Hippocampal formation (tissue), 2 donors: ENCODE data around the gene RTTN.
"Not testable (repeated sequence)": the region's sequence is repeated elsewhere in the genome, so short reads cannot be mapped to it uniquely, and the experiment has no call there.

Experiments used
- DNase-seq, 2 donors: peaks; one replicate each; lab custom pipeline; 2025; lab: John Stamatoyannopoulos, UW

Gene RTTN

DNA sequence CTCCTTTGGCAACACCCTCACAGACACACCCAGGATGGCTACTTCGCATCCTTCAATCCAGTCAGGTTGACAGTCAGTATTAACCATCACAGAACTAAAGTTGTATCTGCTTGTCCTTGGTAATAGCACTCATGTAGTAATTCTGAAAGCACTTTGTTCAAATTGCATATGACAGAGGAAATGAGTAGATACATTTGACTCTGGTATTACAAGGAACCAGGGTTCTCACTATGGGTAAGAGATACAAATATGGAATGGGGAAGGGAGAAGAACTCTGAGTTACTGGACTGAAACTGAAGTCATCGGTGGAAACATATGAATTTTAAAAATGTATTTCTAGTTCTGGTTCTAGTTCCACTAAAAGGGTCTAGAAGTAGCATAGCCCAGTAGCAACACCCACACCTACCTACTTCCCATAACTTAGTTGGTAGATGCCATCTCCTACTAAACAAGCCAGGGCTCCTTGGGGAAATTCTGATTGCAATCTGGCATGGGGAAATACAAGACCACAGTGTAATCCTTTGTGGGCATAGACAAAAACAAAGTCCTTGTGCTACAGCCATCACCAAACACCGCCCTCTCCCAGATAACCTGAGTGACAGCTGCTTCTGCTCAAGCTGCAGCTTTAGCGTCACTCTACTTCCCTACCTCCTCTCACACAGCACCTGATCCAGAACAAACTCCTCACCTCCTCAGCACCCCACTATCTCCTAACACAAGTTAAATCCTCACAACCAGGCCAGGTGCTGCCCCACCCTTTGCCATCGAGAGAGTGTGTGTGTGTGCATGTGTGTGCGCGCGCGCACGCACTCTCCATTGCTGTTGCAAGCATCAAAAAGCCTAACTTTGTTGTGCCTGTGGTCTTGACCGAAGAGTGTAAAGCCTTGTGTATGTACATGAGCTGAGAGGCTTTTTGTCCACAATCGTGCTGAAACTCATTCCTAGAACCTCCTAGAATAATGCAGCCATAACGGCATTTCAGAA lies 226.5 kb downstream of the RTTN start:
- no peak for DNase-seq

DNA sequence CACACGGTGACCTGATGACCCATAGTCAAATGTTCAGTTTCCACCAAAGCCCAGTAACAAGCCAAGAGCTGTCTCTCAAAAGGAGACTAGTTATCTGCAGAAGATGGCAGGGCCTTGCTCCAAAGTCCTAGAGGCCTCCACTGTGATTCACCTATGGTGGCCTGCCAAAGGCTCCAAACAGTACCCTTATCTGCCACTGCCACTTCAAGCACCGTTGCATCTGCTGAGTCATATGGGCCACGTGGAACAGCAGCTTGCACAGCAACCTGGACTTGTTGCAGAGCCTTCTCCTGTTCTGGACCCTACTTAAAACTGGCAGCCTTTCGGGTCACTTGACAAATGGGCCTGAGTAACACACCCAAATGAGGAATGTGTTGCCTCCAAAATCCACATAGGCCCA lies 230.2 kb downstream of the RTTN start:
- not testable (repeated sequence) for DNase-seq

DNA sequence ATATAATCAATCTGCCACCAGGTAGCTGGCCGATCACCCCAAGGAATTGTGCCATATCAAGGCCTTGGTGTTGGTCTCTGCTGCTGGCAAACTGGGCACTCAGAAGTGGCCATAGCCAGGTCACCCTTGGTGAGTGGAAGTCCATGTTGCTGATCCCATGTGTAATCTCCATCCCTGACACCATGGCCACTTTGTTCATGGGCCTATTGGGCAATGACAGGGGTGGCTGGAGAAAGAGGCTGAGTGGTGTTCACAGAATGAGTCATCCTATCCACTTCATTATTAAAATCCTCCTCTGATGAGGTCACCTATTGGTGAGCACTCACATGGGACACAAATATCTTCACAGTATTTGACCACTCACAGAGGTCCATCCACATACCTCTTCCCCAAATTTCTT lies 231.1 kb downstream of the RTTN start:
- no peak for DNase-seq

DNA sequence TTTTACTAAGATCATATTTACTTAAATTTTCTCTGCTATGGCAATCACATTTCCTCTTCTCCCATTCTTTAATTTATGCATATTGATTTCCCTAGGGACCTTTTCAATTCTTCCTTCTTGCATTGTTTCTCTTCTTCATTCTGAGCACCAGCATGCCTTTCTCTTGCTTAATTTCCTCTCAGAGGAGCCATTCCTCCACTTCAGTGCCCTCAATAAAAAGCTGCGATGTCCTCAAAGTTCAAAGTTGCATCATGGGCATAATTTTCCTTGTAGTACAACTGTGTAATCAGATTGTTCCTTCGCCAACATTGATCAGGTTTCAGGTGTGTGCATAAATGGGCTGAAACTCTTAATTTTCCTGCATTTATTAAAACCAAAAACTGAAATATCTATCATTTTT lies 236.0 kb downstream of the RTTN start:
- no peak for DNase-seq

DNA sequence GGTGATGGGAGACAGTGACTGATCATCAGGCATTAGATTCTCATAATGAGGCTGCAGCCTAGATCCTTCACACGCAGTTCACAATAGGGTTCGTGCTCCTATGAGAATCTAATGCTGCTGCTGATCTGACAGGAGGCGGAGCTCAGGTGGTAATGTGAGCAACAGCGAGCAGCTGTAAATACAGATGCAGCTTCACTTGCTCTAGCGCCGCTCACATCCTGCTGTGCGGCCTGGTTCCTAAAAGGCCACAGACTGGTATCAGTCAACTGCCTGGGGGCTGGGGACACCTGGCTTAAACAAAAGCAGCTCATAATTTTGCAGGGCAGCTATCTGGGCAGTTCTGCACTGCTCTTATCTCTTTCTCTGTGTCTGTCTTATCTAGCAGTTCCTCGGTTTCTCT lies 237.4 kb downstream of the RTTN start:
- DNase-seq, result no peak

DNA sequence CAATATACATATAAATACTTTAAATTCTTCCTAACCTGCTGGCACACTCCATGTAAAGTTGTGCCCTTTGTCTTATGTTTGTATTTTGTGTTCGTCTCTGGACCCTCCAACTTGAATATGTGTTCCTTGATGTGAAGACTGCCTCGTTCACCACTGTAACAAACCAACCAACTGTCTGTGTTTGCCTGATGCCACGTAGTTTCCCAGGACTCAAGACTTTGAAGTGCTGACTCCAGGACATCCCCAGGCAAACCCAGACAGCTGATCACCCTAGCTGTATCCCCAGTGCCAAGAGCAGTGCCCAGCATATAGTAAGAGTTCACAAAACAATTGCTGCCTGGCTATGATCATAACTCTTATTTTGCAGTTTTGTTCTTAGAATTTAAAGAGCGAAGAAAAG lies 242.3 kb downstream of the RTTN start:
- no peak for DNase-seq

DNA sequence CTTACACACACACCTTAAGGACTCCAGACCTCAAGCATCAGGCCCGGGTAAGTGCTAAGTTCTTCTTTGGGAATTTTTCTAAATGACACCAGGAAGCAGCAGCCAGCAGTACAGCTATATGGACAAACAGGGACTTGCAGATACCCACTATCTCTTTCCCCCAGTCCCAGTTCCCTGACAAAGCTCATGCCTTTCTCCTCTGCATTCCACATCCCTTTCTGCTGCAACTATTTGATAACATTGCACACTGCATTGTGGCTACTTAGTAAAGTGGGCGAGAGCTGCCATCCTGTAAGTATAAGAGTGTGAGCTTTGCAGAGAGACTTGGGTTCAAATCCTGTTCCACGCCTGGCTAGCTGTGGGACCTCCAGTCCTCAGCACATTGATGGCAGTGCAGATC lies 243.8 kb downstream of the RTTN start:
- DNase-seq, result no peak

DNA sequence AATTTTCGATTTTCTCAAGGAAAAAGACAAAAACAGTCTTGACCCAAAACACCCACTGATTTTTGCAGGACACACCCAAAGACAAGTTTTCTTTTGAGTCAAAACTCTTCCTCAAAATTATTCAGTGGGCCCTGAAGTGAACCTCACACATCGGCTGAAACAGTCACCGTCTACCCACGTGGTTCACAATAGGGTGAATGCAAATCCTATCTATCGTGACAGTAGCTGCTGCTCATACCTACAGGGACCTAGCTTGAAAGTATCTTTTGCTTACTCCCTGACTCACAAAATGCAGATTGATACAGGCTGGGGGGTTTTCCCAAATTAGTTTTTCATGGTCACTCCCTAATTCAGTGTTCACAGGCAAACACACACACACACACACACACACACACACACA lies 247.1 kb downstream of the RTTN start:
- no peak for DNase-seq

DNA sequence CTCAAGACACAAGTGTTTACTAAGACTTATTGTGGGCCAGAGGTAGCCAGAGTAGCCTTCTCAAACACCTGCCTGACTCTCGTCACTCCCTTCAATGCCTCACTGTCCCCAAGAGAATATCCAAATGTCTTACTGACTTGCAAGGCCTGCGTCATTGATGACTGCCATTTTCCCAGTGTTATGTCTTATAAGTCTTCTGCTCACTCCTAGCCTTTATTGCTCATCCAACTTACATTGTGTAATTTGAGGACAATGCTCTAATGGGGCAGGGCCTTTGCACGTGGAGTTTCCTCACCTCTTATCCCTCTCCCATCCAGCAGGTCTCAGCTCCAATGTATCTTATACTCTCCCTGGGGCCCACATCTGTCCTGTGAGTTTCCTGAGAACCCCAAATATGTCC lies 247.7 kb downstream of the RTTN start:
- no peak for DNase-seq

DNA sequence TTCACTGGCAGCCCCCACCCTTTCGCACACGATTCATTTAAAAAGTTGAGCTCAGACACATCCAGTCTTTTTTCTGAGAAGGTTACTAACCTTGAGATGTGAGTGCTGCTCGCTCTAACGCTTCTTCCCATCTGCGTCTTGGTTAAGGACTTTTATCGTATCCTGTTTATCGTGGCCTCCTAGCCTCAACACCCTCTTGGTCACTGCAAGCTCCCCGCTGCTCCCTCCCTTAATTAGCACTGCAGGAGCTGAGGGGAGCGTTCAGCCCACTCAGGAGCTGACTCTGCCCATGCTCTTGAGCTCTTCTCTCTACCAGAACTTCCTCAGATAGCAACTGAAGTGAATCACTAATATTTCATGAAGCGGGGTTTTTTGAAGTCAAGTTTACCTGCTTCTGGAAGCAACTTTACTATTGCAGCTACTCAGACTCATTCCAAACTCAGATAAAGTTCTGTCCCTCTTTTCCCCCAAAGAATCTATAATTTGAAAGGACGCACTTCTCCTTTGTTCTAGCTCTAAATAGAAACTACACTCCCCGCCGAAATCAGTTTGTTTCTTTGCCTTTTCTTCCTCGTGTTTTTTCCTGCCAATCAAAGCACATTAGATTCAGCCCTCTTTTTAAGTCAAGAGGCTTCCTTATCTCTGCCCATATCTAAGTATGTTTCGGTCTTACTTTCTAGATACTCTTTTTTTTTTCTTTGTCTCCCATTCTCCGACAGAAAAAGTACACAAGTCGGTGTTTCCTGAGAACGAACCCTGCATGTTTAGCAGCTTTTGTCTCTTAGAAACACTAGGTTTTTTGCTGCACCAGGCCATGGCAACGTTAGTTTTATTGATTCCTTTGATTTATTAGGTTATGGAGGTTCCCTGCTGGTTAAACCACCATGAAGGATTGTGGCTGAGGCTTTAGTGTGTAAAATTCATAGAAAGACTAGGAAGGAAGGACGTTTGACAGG lies 248.5 kb downstream of the RTTN start:
- DNase-seq, result no peak

DNA sequence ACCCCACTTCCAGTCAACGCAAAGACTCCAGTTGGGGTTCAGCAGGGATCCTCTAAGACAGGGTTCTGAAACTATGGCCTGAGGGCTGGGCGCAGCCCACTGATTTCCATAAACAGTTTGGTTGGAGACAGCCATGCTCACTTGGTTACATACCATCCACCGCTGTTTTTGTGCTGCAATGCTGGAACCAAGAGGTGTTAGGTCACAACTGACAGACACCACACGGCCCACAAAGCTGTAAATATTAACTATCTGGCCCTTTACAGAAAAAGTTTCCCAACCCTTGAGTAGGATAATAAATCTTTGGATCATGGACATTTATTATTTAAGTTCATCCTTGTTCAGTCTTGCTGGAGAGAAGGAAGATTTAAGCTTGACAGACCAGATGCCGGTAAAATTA lies 249.4 kb downstream of the RTTN start:
- no peak for DNase-seq

DNA sequence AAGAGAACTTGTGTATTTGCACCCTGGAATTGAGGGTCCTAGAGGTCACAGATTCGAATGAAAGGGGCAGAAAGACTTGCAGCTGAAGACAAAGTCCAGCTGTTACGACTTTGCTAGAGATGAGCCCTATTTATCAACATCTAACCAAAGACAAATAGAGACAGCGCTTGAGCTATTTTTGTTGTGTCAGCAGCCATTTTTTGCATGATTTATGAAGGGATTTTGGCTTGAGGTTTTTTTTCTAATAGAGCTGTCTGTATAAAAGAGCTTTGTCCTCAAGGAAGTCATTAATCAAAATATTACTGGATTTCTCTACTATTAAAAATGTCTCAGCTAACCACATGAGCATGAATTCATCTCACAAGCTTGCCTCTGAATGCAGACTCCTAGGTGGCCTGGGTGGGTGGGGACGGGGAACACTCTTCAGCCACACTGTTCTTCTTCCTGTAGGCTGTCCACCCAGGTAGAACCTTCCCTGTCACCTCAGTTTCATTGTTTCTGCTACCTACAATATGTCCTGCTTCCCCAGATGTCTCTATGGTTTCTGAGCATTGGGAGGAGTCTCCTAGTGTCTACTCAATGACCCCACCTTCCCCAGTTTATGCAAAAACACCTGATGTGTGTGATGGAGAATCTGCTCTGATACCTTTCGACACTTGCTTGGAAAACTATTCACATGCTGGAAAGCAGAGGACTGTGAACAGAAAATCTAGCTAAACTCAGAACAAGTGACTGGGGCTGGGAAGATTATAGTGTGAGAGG lies 250.6 kb downstream of the RTTN start:
- DNase-seq, result no peak

DNA sequence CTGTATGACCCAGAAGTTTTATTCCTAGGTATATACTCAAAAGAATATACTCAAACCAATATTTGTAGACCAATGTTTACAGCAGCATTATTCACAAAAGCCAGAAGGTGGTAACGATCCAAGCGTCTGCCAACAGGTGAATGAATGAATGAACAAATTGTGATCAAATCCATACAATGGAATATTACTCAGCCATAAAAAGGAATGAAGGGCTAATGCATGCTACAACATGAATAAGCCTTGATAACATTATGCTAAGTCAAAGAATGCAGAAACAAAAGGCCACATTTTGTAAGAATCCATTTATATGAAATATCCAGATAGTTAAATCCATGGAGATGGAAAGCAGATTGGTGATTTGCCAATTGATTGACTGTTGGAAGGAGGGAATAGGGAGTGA lies 252.3 kb downstream of the RTTN start:
- DNase-seq, result no peak
